Fibroblast of pulmonary artery (primary cell): ENCODE data around the gene LRMDA.
A peak's percentile ranks its signal among the peaks of the same experiment; 100 is the strongest.

Experiments used
- DNase-seq: peaks from one replicate; pipeline ENCODE4 v3.0.0-alpha.2; 2010; ENCODE audit warnings: low read depth
- H3K4me3 ChIP-seq: replicated peaks from 2 replicates; pipeline ENCODE4 v1.5.1; 2011; ENCODE audit warnings: low read depth, mild to moderate bottlenecking, control low read depth, low read length, moderate library complexity
- TF ChIP-seq, protein P1 (sequence below): IDR thresholded peaks from 2 replicates; pipeline ENCODE4 v1.5.1; 2011; ENCODE audit warnings: mild to moderate bottlenecking, control low read depth, low read length, inconsistent platforms; ENCODE audit errors: missing control alignments

The LRMDA gene

DNA sequence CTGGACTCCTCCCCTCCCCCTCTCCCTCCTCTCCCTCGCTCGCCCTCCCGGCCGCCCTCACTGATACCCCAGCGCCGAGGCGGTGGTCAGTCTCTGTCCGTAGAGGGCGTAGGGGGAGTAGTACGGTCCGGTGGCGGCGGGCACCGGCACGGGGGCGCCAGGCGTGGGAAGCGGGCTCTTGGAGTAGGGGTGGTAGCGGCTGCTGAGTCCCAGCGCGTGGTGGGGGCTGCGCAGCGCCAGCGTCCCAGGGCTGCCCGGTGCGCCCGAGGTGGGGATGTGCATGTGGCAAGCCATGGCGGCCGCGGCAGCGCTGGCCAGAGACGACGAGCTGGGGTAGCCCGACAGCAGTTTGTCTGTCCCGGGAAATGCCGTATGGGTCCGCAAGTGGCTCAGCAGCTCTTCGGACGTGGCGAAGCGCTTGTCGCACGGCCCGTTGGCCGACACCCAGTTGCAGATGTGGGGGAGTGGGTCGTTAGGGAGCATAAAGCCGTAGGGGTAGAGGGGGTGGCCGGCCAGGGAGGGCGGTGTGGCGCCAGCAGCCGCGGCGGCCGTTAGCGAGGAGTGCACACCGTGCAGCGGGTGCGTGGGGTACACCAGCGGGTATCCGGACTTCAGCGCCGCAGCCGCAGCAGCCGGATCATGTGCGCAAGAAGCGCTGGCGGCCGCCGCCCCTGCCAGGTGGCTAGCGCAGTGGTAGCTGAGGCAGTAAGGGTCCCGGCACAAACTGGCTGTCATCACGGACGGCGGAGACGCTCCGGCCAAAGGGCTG, 32.5 kb upstream of the LRMDA start:
- no peak for DNase-seq
- TF ChIP-seq, protein P1, sequence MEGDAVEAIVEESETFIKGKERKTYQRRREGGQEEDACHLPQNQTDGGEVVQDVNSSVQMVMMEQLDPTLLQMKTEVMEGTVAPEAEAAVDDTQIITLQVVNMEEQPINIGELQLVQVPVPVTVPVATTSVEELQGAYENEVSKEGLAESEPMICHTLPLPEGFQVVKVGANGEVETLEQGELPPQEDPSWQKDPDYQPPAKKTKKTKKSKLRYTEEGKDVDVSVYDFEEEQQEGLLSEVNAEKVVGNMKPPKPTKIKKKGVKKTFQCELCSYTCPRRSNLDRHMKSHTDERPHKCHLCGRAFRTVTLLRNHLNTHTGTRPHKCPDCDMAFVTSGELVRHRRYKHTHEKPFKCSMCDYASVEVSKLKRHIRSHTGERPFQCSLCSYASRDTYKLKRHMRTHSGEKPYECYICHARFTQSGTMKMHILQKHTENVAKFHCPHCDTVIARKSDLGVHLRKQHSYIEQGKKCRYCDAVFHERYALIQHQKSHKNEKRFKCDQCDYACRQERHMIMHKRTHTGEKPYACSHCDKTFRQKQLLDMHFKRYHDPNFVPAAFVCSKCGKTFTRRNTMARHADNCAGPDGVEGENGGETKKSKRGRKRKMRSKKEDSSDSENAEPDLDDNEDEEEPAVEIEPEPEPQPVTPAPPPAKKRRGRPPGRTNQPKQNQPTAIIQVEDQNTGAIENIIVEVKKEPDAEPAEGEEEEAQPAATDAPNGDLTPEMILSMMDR = no peak
- H3K4me3 ChIP-seq = peak overlapping the region; percentile 96

DNA sequence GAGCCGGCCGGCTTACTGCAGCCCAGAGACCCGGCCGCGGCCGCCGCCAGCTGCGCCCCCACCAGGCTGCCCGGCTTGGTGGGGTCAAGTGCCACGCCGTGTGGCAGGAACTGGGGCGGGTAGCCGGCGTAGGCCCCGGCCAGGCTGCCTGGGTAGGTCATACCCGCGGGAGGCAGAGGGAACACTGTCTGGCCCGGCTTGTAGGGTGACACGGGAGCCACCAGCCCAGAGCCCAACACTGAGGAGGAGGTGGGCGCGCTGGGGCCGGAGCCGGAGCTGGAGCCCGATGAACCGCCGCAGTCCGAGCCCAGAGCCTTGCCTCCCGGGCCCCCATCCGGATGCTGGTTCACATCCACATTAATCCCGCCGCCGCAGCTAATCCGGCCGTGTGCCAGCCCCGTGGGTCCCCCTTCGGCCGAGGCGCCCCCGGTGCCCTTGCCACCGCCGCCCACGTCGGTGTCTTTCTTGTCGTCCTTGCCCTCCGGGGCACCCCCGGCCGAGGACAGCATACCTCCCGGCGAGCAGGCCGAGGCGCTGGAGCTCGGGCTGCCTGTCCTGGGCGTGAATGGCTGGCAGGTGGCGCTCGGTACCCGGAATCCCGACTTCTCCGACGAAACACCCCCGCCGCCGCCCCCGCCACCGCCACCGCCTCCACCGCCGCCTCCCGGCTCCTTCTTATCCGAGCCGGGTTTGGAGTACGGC, 31.8 kb upstream of the LRMDA start:
- TF ChIP-seq, protein P1 = peak; percentile 43
- peak overlapping the region; percentile 96 for H3K4me3 ChIP-seq
- DNase-seq = peak; percentile 86

DNA sequence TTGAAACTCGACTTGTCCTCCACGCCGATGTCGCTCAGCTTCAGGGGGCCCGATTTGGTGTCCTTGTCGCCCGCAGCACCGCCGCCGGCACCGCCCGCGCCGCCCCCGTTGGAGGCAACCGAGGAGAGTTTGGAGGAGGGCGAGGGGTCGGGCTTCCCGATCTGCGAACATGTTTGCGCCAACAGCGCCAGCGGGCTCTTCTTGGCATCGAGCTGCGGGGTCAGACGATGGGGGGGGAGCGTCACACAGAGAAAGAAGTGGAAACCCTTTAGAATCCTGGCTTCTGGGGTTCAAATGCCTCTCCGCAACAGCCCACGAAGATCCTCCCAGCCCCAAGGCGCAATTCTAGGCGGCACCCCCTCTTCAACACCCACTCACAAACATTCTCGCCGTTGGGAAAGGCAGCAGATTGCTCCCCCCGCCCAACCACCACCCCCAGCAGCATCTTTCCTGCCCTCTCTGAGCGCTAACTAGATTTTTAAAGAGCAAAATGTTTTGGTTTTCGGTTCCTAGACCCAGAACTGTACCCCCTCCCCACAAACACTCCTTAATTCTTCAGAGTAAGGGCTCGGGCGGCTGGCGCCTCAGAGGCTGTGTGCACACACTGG, 31.2 kb upstream of the LRMDA start:
- H3K4me3 ChIP-seq = peak overlapping the region; percentile 96
- no peak for DNase-seq
- TF ChIP-seq, protein P1 = no peak

DNA sequence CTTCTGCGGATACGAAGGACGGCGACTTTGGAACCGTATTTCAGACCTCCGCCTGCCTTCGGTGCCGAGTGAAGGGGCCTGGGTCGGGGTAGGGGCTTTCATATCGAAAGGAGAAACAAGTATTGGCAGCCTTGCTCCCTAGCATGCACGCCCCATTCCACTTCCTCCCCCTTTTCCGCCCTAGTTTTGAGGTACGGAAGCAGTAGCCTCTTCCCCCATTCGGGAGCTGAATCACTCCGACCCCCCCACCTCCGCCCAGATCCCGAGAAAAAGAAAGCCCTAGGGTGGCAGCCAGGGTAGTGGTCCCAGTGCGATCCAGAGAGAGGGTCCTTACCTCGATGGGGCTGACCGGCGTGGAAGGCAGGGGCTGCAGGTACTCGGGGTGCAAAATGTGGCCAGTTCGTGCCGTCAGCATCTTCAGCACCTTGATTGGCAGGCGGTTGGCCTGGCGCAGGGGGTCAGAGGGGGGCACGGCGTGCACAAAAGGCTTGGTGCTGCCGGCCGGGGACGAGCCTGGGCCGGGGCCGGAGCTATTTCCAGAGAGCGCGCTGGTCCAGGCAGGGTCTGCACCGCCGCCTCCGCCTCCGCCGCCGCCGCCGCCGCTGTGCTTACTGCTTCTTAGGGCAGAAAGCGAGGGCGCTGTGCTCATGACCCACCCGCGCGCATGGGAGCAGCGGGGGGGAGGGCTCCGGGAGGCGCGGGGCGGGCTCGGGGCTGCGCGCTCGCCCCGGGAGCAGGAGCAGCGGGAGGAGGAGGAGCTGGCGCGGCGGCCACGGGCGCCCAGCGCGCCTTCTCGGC, 30.5 kb upstream of the LRMDA start:
- TF ChIP-seq, protein P1 = no peak
- peak overlapping the region; percentile 96 for H3K4me3 ChIP-seq
- peak; percentile 71 for DNase-seq

DNA sequence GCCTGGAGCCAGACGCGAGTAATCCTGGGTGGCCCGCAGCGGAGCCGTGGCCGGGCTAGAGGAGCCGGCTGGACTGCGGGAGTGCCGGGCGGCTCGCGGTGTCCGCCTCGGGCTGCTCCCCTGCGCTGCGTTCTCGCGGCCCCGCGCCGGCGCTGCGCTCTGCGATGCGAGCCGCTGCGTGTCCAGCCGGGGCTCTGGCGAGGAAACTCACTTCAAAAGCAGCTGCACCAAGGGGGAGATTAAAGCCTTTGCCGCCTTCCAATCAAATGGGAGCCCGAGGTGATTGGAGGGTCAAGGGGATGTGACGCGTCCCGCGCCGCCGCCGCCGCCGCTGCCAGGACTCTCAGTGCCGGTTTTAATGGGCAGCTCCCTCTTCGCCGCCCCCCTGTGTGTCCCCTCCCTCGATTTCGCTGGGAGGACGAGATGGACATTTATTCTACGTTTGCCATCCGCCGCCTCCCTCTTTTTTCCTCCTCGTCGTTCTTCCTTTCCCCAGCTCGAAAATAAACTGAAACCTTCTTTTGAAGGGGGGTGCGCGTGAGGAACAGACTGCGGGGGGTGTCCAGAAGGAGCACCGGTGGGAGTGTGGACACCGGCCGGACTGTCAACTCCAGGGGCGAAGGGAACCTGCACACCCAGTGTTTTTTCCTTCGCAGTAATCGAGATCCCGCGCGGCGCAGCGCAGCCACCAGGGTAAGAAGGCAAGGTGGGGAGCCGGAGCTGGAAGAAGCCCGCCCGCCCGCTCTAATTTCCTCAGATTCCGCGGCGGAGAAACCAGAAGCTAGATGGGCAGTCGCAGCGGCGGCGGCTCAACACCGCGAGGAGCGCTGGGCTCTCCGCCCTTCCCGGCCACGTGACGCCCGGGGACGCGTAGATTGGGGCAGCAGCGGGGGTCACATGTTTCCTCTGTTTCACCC, 29.6 kb upstream of the LRMDA start, which contains the start of gene ZNF503:
ZNF503 (minus strand) TSS at position 196 of the 917 bp plus-strand sequence. CDS start 345 bp downstream, outside the sequence.
- TF ChIP-seq, protein P1 = peak; percentile 16
- H3K4me3 ChIP-seq = peak within 1 kb of the TSS; percentile 96
- peak; percentile 97 for DNase-seq
